Mucosa of descending colon (tissue), 3 donors: ENCODE results near the gene LIPI. TPM values are rescaled to one million over a fixed set of nuclear protein-coding genes. Genes with fewer than 3 reads are reported as not detected.
A peak's percentile ranks its signal among the peaks of the same experiment; 100 is the strongest.
"Not testable (repeated sequence)": the region's sequence is repeated elsewhere in the genome, so short reads cannot be mapped to it uniquely, and the experiment has no call there.

Experiments
- ATAC-seq: fragments of 200-7000 bp; cut with Tn5 transposase; one replicate; pipeline ENCODE4 v1.9.1; 2020; ENCODE audit warnings: mild to moderate bottlenecking, moderate library complexity
- DNase-seq, 3 donors: peaks; one replicate each; pipeline ENCODE4 v3.0.0-alpha.2; 2020
- H3K36me3 ChIP-seq: fragments of 200-600 bp; one replicate; pipeline ENCODE4 v1.8.0; 2021; ENCODE audit warnings: low read depth, mild to moderate bottlenecking
- H3K4me1 ChIP-seq: fragments of 200-600 bp; one replicate; pipeline ENCODE4 v1.8.0; 2021; ENCODE audit warnings: low read depth, mild to moderate bottlenecking
- H3K4me3 ChIP-seq: fragments of 200-600 bp; one replicate; pipeline ENCODE4 v1.8.0; 2021; ENCODE audit warnings: mild to moderate bottlenecking
- H3K9me3 ChIP-seq: fragments of 200-600 bp; one replicate; pipeline ENCODE4 v1.8.0; 2021; ENCODE audit warnings: mild to moderate bottlenecking
- intact Hi-C, 2 donors: fragments of 100-400 bp; cut with DNase I in 1 of 2; cut with micrococcal nuclease in 1 of 2; formaldehyde crosslinking; loops; one replicate each; pipeline versions ENCODE4 v1.11.0 to v1.11.1; 2022; cut with DNase I, micrococcal nuclease
- total RNA-seq, 3 donors: library from RNA; stranded (reverse); fragmentation: NEBNext Ultra II Directional in 2 of 3; extraction: Animal tissue kit (Norgen Biotek cat#: 25700) in 2 of 3; gene quantifications; one replicate each; pipeline versions ENCODE4 v1.2.1 to v1.2.4, GENCODE V29; 2021 to 2023
- donor health status: DM: no; HTN: no; CAD: no; lungs with moderate emphysema.
- donor health status: DM: no; HTN: no; CAD: no.
- donor health status: DM: no; HTN: yes; CAD: no.

The LIPI gene
- total RNA-seq, 3 donors from 2014 or later = not detected

GRCh38 chr21:14058995-14059627 is 151.6 kb downstream of the LIPI start:
- H3K36me3 ChIP-seq, intact Hi-C loops, H3K9me3 ChIP-seq, H3K4me1 ChIP-seq, H3K4me3 ChIP-seq: not testable (repeated sequence)
- DNase-seq (peak in 1 of 3 donors; percentile 38), ATAC-seq (peak; percentile 37)

Other genes with a start within 250 kb of the LIPI start
- 1 to 10 TPM in 2 of 3 donors, under 1 TPM in 1; 0.65 to 1.9 (median 1.6) TPM for gene RBM11, start 5.2 kb upstream of the LIPI start, total RNA-seq
- gene HSPA13, start 172.2 kb upstream of the LIPI start, total RNA-seq = 10 to 100 TPM in 2 of 3 donors, 1 to 10 TPM in 1; 7.7 to 18.4 (median 13.3) TPM